ENCODE results near the gene TEC.

GRCh38 chr4:48167538-48168263, 101.9 kb downstream of the TEC start:
- TF ChIP-seq RAD21 (IDR thresholded peaks at IDR 0.05 in 1 of 2, conservative IDR thresholded peaks at IDR 0.05 in 1 of 2; ENCODE audit: low read depth in 2 of 2, low read length in 2 of 2) (no peak), MAX (IDR thresholded peaks at IDR 0.05) (no peak), PHF8 (conservative IDR thresholded peaks at IDR 0.05; ENCODE audit: low read depth, low read length) (no peak), CBX8 (IDR thresholded peaks at IDR 0.05; ENCODE audit: borderline replicate concordance, low read depth, low read length) (no peak), EZH2 (IDR thresholded peaks at IDR 0.05; ENCODE audit: low read depth, low read length, severe bottlenecking) (no peak), SP1 (IDR thresholded peaks at IDR 0.05; ENCODE audit: low read depth, low read length) (no peak)

All from H1 (cell line).